Measurements from ENCODE around the gene ITGBL1.

GRCh38 chr13:101648766-101649487 lies 196.5 kb downstream of the ITGBL1 start:
- no peak for TF ChIP-seq POLR2A (IDR thresholded peaks at IDR 0.05; ENCODE audit: low read depth, low read length)
- no peak for TF ChIP-seq POLR2AphosphoS5 (IDR thresholded peaks at IDR 0.05; ENCODE audit: low read depth, low read length)
